Measurements from ENCODE around the gene TIMM50.
"Not testable (repeated sequence)": the region's sequence is repeated elsewhere in the genome, so short reads cannot be mapped to it uniquely, and the experiment has no call there.

TIMM50 gene

DNA sequence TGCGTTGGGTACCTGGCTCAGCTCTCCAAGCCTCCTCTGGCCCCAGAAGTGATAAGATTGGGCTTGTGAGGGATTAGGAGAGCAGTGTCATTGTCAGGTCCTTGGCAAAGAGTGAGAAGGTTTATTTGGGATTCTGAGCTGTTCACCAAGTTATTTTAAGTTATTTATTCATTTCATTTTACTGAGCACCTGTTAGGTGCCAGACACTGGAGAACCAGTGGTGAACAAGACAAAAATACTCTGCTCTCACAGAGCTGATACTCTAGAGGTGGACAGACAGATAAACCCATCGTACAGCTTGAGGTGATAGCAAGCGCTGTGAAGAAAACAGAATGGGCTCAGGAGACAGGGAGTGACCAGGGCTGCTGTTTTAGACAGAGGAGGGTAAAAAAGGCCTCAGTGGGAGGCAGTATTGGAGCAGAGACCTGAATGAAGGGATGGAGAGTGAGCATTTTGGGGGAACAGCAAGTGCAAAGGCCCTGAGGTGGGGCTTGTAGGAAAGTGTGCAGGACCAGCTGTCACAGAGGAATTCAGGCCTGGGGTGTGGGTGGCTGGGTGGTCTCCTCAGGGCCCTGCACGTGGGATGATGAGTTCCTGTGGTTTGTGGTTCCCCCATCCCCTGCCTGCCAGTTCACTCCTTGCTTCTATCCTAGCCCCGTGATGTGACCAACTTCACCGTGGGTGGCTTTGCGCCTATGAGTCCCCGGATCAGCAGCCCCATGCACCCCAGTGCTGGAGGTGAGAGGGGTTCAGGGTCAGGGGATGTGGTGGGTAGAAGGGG, 8.7 kb upstream of the TIMM50 start:
- no peak overlapping the region for H3K27ac ChIP-seq (ENCODE audit: low read depth, low read length)
- H3K9me3 ChIP-seq (ENCODE audit: control insufficient read depth, insufficient read depth, low read depth, low read length), result no peaks in the 10 kb centered on the region
- H3K4me3 ChIP-seq (ENCODE audit: low read depth, low read length), result no peak overlapping the region
- peaks cover 93% of the 10 kb centered on the region for H3K36me3 ChIP-seq (ENCODE audit: control insufficient read depth, insufficient read depth, low read length)
- no peak overlapping the region for H3K9ac ChIP-seq (ENCODE audit: low read length)
- H3K27me3 ChIP-seq (ENCODE audit: control insufficient read depth, insufficient read depth, low read length), result no peaks in the 10 kb centered on the region
- H3K4me1 ChIP-seq (ENCODE audit: control insufficient read depth, insufficient read depth, low read length), result no peaks in the 10 kb centered on the region

DNA sequence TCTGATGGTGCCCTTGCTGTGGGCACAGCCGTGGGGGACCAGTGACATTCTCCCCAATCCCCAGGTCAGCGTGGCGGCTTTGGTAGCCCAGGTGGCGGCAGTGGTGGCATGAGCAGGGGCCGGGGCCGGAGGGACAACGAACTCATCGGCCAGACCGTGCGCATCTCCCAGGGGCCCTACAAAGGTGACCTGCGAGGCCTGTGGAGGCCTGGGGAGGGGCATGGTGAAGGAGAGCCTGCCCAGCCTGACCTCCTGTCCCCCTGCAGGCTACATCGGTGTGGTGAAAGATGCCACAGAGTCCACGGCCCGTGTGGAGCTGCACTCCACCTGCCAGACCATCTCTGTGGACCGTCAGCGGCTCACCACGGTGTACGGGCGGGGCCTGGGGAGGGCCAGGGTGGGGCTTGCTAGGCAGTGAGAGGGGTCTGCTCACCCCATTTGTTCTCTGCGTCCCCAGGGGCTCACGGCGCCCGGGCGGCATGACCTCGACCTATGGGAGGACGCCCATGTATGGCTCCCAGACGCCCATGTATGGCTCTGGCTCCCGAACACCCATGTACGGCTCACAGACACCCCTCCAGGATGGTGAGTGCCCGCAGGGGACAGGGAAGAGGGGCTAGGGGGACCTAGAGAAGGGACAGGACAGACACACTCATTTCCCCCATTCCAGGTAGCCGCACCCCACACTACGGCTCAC, 7.7 kb upstream of the TIMM50 start:
- Histone ChIP-seq H3K4me3 (ENCODE audit: low read depth, low read length) (no peak overlapping the region), H3K27me3 (ENCODE audit: control insufficient read depth, insufficient read depth, low read length) (no peaks in the 10 kb centered on the region), H3K36me3 (ENCODE audit: control insufficient read depth, insufficient read depth, low read length) (peaks cover 85% of the 10 kb centered on the region), H3K27ac (ENCODE audit: low read depth, low read length) (no peak overlapping the region), H3K9me3 (ENCODE audit: control insufficient read depth, insufficient read depth, low read depth, low read length) (no peaks in the 10 kb centered on the region), H3K9ac (ENCODE audit: low read length) (no peak overlapping the region), H3K4me1 (ENCODE audit: control insufficient read depth, insufficient read depth, low read length) (no peaks in the 10 kb centered on the region)

DNA sequence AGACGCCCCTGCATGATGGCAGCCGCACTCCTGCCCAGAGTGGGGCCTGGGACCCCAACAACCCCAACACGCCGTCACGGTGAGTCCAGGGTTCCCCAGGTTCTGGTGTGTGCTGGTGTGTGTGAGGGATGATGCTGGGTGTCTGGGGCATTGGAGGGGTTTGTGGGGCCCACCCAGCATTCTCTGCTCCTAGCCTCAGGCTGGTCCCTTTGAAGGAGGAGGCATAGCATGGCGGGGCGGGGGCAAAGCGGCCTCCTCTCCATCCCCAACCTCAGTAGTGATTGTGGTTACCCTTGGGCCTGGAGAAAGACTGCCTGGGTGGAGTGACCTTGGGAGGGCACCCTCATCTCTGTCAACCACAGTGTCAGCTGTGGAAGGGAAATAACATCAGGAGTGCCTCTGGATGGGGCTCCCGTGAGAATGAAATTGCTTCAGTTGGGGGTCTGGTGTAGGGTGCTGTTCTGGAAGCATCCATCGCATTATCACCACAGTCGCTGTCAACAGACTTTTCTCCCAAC, 7.1 kb upstream of the TIMM50 start:
- no peaks in the 10 kb centered on the region for H3K9me3 ChIP-seq (ENCODE audit: control insufficient read depth, insufficient read depth, low read depth, low read length)
- no peak overlapping the region for H3K27ac ChIP-seq (ENCODE audit: low read depth, low read length)
- H3K27me3 ChIP-seq (ENCODE audit: control insufficient read depth, insufficient read depth, low read length), result no peaks in the 10 kb centered on the region
- no peaks in the 10 kb centered on the region for H3K4me1 ChIP-seq (ENCODE audit: control insufficient read depth, insufficient read depth, low read length)
- no peak overlapping the region for H3K9ac ChIP-seq (ENCODE audit: low read length)
- H3K4me3 ChIP-seq (ENCODE audit: low read depth, low read length), result no peak overlapping the region
- H3K36me3 ChIP-seq (ENCODE audit: control insufficient read depth, insufficient read depth, low read length), result peaks cover 79% of the 10 kb centered on the region

DNA sequence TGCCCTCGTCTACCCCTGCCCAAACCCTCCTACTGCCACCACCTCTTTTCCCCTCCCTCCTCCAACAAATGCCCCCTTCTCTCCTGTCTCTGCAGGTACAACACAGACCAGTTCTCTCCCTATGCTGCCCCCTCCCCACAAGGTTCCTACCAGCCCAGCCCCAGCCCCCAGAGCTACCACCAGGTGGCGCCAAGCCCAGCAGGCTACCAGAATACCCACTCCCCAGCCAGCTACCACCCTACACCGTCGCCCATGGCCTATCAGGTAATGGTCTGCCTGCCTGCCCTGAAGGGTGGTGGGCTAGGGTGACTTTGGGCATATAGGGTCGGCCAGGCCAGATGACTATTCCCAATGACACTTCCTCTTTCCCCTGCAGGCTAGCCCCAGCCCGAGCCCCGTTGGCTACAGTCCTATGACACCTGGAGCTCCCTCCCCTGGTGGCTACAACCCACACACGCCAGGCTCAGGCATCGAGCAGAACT, 6.5 kb upstream of the TIMM50 start:
- Histone ChIP-seq H3K9me3 (ENCODE audit: control insufficient read depth, insufficient read depth, low read depth, low read length) (no peaks in the 10 kb centered on the region), H3K4me3 (ENCODE audit: low read depth, low read length) (no peak overlapping the region), H3K4me1 (ENCODE audit: control insufficient read depth, insufficient read depth, low read length) (no peaks in the 10 kb centered on the region), H3K36me3 (ENCODE audit: control insufficient read depth, insufficient read depth, low read length) (peaks cover 72% of the 10 kb centered on the region), H3K27me3 (ENCODE audit: control insufficient read depth, insufficient read depth, low read length) (no peaks in the 10 kb centered on the region), H3K9ac (ENCODE audit: low read length) (no peak overlapping the region), H3K27ac (ENCODE audit: low read depth, low read length) (no peak overlapping the region)

DNA sequence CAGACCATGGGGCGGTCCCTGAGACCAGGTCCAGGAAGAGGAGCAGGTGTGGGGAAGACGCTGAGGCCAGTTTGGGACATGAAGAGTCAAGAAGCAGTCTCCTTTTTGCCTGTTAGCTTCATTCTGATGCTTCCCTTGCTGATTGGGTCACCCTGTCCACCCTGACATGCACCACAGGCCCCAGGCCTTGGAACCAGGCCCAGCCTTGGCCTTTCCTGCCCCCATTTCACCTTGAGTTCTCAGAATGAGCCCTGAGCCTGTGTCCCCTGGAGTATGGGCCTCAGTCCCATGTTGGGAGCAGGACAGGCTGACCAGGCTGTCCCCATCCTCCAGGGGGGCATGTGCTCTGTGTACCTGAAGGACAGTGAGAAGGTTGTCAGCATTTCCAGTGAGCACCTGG, 4.9 kb upstream of the TIMM50 start:
- peaks cover 56% of the 10 kb centered on the region for H3K36me3 ChIP-seq (ENCODE audit: control insufficient read depth, insufficient read depth, low read length)
- H3K9me3 ChIP-seq (ENCODE audit: control insufficient read depth, insufficient read depth, low read depth, low read length), result no peaks in the 10 kb centered on the region
- H3K4me1 ChIP-seq (ENCODE audit: control insufficient read depth, insufficient read depth, low read length), result peaks cover 8% of the 10 kb centered on the region
- no peak overlapping the region for H3K4me3 ChIP-seq (ENCODE audit: low read depth, low read length)
- H3K9ac ChIP-seq (ENCODE audit: low read length), result no peak overlapping the region
- no peak overlapping the region for H3K27ac ChIP-seq (ENCODE audit: low read depth, low read length)
- H3K27me3 ChIP-seq (ENCODE audit: control insufficient read depth, insufficient read depth, low read length), result no peaks in the 10 kb centered on the region

DNA sequence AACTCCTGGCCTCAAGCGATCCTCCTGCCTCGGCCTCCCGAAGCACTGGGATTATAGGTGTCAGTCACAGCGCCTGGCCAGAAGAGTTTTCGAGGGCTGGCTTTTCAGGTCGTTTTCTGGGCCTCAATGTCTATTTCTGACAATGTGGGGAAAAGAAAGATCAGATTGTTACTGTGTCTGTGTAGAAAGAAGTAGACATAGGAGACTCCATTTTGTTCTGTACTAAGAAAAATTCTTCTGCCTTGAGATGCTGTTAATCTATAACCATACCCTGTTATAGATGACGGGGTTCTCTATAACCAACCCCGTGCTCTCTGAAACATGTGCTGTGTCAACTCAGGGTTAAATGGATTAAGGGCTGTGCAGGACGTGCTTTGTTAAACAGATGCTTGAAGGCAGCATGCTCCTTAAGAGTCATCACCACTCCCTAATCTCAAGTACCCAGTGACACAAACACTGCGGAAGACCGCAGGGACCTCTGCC, 1.3 kb upstream of the TIMM50 start:
- H3K4me1 ChIP-seq (ENCODE audit: control insufficient read depth, insufficient read depth, low read length), result peaks cover 16% of the 10 kb centered on the region
- not testable (repeated sequence) for H3K9me3 ChIP-seq (ENCODE audit: control insufficient read depth, insufficient read depth, low read depth, low read length); H3K9ac ChIP-seq (ENCODE audit: low read length); H3K4me3 ChIP-seq (ENCODE audit: low read depth, low read length); H3K27me3 ChIP-seq (ENCODE audit: control insufficient read depth, insufficient read depth, low read length); H3K27ac ChIP-seq (ENCODE audit: low read depth, low read length)
- peaks cover 42% of the 10 kb centered on the region for H3K36me3 ChIP-seq (ENCODE audit: control insufficient read depth, insufficient read depth, low read length)

DNA sequence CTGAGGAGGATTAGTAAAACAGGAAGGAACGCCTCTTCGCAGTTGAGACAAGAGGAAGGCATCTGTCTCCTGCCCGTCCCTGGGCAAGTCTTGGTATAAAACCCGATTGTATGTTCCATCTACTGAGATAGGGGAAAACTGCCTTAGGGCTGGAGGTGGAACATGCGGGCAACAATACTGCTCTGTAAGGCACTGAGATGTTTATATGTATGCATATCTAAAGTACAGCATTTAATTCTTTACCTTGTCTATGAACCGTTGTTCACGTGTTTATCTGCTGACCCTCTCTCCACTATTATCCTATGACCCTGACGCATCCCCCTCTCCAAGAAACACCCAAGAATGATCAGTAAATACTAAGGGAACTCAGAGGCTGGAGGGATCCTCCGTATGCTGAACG, 722 bp upstream of the TIMM50 start:
- H3K4me3 ChIP-seq (ENCODE audit: low read depth, low read length), result peak overlapping the region; percentile 95
- no peaks in the 10 kb centered on the region for H3K9me3 ChIP-seq (ENCODE audit: control insufficient read depth, insufficient read depth, low read depth, low read length)
- H3K9ac ChIP-seq (ENCODE audit: low read length), result peak overlapping the region; percentile 24
- H3K36me3 ChIP-seq (ENCODE audit: control insufficient read depth, insufficient read depth, low read length), result peaks cover 41% of the 10 kb centered on the region
- H3K27me3 ChIP-seq (ENCODE audit: control insufficient read depth, insufficient read depth, low read length), result no peaks in the 10 kb centered on the region
- H3K4me1 ChIP-seq (ENCODE audit: control insufficient read depth, insufficient read depth, low read length), result peaks cover 16% of the 10 kb centered on the region
- no peak overlapping the region for H3K27ac ChIP-seq (ENCODE audit: low read depth, low read length)

DNA sequence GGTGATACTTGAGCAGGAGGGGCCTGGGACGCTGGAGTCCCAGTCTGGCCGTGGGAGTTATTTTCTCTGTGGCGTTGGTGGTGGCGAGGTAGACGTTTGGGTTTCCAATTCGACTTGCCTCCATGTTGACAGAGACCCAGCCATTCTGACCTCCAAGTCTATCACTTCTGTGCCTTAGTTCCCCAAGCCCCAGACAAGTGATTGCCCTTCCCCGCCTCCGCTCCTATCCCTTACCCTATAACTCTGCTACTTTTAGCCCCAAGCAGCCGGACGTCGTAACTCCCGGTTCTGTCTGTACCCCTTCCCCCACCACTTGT, 549 bp downstream of the TIMM50 start:
- H3K27me3 ChIP-seq (ENCODE audit: control insufficient read depth, insufficient read depth, low read length), result no peaks in the 10 kb centered on the region
- peaks cover 16% of the 10 kb centered on the region for H3K4me1 ChIP-seq (ENCODE audit: control insufficient read depth, insufficient read depth, low read length)
- H3K9me3 ChIP-seq (ENCODE audit: control insufficient read depth, insufficient read depth, low read depth, low read length), result no peaks in the 10 kb centered on the region
- H3K4me3 ChIP-seq (ENCODE audit: low read depth, low read length), result peak overlapping the region; percentile 95
- peak overlapping the region; percentile 97 for H3K27ac ChIP-seq (ENCODE audit: low read depth, low read length)
- H3K9ac ChIP-seq (ENCODE audit: low read length), result peak overlapping the region; percentile 98
- peaks cover 46% of the 10 kb centered on the region for H3K36me3 ChIP-seq (ENCODE audit: control insufficient read depth, insufficient read depth, low read length)

DNA sequence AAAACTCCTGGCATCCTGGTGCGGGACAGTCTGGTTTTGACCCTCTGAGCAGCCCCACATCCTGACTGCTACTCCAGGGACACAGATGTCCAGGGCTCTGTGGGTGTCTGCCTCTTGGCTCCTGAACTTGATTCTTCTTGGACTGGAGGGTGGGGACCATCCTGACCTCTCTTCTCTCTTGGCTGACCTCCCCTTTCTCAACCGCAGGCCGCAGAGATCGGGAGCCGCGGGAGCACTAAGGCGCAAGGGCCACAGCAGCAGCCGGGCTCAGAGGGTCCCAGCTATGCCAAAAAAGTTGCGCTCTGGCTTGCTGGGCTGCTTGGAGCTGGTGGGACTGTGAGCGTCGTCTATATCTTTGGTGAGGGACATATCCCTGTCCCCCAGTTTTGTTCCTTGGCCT, 1.0 kb downstream of the TIMM50 start:
- peak overlapping the region; percentile 98 for H3K9ac ChIP-seq (ENCODE audit: low read length)
- H3K4me1 ChIP-seq (ENCODE audit: control insufficient read depth, insufficient read depth, low read length), result peaks cover 16% of the 10 kb centered on the region
- H3K27ac ChIP-seq (ENCODE audit: low read depth, low read length), result peak overlapping the region; percentile 97; the same call in 1 of the 2 replicates
- peaks cover 46% of the 10 kb centered on the region for H3K36me3 ChIP-seq (ENCODE audit: control insufficient read depth, insufficient read depth, low read length)
- no peaks in the 10 kb centered on the region for H3K27me3 ChIP-seq (ENCODE audit: control insufficient read depth, insufficient read depth, low read length)
- no peaks in the 10 kb centered on the region for H3K9me3 ChIP-seq (ENCODE audit: control insufficient read depth, insufficient read depth, low read depth, low read length)
- peak overlapping the region; percentile 95 for H3K4me3 ChIP-seq (ENCODE audit: low read depth, low read length)

DNA sequence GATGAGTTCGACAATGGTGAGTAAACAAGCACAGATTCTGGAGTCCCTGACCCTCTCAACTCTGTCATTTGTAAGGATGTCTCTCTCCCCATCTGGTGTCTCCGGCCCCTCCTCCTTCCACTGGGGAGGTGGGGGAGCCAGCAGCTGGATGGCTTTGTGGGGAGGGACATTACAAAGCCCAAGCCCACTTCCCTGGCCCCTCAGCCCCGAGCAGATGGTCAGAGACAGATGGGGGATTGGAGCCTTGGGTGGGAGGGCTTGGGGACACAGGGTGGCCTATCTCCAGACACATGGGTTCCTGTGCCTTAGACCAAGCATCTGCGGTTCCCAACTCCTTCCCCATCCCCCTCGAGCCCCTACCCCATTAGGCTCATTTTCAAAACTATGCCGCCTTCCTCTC, 2.5 kb downstream of the TIMM50 start:
- H3K4me1 ChIP-seq (ENCODE audit: control insufficient read depth, insufficient read depth, low read length), result peaks cover 16% of the 10 kb centered on the region
- no peak overlapping the region for H3K27ac ChIP-seq (ENCODE audit: low read depth, low read length)
- H3K4me3 ChIP-seq (ENCODE audit: low read depth, low read length), result no peak overlapping the region
- no peak overlapping the region for H3K9ac ChIP-seq (ENCODE audit: low read length)
- no peaks in the 10 kb centered on the region for H3K27me3 ChIP-seq (ENCODE audit: control insufficient read depth, insufficient read depth, low read length)
- peaks cover 54% of the 10 kb centered on the region for H3K36me3 ChIP-seq (ENCODE audit: control insufficient read depth, insufficient read depth, low read length)
- no peaks in the 10 kb centered on the region for H3K9me3 ChIP-seq (ENCODE audit: control insufficient read depth, insufficient read depth, low read depth, low read length)

DNA sequence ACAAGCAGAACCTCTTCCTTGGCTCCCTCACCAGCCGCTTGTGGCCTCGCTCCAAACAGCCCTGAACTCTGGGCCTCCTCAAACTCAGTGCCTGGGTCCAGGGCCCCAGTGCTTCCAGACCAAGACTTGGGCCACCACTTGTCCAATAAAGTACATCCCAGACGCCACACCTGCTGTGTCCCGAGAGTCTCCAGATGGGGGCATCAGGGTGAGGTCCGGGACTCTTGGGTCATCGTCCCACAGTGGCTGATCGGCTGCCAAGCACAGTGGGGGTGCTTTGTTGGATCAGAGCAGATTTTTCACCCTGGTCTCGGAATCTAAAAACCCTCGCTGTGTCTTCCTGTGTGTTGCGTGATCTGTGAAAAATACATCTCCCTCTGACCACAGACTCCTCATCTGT, 9.1 kb downstream of the TIMM50 start:
- Histone ChIP-seq H3K27me3 (ENCODE audit: control insufficient read depth, insufficient read depth, low read length) (no peaks in the 10 kb centered on the region), H3K9me3 (ENCODE audit: control insufficient read depth, insufficient read depth, low read depth, low read length) (no peaks in the 10 kb centered on the region), H3K9ac (ENCODE audit: low read length) (no peak overlapping the region), H3K4me1 (ENCODE audit: control insufficient read depth, insufficient read depth, low read length) (peaks cover 7% of the 10 kb centered on the region; the same call in 1 of the 2 replicates), H3K36me3 (ENCODE audit: control insufficient read depth, insufficient read depth, low read length) (peaks cover 65% of the 10 kb centered on the region), H3K4me3 (ENCODE audit: low read depth, low read length) (no peak overlapping the region), H3K27ac (ENCODE audit: low read depth, low read length) (no peak overlapping the region)

All from HUES6 (cell line).